ENCODE data around the gene ACLY. TPM values are rescaled to one million over a fixed set of nuclear protein-coding genes. Genes with fewer than 3 reads are reported as not detected.

The ACLY gene
- total and polyA plus RNA-seq, 2 of the 13 experiments (the other 11 are each of a cell fraction or from before 2014, with no cell fraction given), result 111 to 218 TPM

DNA sequence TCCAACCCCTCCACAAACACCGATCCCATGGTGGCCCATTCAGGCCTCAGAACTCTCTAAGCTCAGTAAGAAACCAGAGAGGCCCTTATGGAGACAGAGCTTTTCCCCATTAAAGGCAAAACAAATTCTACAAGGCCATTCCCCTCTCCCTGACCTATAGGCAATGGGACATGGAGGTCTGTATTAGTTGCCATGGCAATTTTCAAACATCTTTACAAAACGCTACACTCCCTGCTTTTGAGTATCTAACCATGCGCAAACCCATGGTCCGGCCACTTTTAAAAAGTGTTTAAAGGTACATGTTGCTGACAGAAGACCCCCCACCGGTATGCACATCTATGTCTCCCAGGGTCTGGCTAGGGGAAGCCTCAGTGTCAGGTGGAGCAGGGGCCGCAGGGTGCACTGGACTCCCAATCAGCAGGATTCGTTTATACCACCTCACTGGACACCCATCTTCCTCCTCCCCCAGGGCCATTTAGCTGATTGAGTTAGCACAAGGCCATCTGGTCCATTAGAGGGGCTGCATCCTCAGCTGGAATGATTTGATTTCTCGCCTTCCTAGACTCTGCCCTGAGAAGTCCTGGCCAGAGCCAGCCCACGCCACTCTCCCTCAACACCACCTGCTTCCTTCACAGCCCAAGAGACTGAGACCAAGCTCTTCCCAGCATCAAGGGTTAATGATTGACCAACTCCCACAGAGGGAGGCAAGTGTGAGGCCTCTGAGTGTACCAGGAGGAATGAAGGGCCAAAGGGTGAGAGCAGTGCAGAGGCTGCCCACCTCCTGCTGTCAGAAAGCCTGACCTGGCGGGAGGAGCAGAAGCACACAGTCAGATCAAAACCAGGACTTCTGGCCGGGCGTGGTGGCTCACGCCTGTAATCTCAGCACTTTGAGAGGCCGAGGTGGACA lies 10.9 kb downstream of the ACLY start (continued):
- TF ChIP-seq, protein P1, sequence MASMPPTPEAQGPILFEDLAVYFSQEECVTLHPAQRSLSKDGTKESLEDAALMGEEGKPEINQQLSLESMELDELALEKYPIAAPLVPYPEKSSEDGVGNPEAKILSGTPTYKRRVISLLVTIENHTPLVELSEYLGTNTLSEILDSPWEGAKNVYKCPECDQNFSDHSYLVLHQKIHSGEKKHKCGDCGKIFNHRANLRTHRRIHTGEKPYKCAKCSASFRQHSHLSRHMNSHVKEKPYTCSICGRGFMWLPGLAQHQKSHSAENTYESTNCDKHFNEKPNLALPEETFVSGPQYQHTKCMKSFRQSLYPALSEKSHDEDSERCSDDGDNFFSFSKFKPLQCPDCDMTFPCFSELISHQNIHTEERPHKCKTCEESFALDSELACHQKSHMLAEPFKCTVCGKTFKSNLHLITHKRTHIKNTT (CRISPR knock-in tag; IDR thresholded peaks at IDR 0.05), result no peak
- TF ChIP-seq, protein P2, sequence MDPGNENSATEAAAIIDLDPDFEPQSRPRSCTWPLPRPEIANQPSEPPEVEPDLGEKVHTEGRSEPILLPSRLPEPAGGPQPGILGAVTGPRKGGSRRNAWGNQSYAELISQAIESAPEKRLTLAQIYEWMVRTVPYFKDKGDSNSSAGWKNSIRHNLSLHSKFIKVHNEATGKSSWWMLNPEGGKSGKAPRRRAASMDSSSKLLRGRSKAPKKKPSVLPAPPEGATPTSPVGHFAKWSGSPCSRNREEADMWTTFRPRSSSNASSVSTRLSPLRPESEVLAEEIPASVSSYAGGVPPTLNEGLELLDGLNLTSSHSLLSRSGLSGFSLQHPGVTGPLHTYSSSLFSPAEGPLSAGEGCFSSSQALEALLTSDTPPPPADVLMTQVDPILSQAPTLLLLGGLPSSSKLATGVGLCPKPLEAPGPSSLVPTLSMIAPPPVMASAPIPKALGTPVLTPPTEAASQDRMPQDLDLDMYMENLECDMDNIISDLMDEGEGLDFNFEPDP (CRISPR knock-in tag; conservative IDR thresholded peaks at IDR 0.05), result 0 out of 2 replicates have a peak, but pooled peaks have one; percentile 28
- TF ChIP-seq, protein P3, sequence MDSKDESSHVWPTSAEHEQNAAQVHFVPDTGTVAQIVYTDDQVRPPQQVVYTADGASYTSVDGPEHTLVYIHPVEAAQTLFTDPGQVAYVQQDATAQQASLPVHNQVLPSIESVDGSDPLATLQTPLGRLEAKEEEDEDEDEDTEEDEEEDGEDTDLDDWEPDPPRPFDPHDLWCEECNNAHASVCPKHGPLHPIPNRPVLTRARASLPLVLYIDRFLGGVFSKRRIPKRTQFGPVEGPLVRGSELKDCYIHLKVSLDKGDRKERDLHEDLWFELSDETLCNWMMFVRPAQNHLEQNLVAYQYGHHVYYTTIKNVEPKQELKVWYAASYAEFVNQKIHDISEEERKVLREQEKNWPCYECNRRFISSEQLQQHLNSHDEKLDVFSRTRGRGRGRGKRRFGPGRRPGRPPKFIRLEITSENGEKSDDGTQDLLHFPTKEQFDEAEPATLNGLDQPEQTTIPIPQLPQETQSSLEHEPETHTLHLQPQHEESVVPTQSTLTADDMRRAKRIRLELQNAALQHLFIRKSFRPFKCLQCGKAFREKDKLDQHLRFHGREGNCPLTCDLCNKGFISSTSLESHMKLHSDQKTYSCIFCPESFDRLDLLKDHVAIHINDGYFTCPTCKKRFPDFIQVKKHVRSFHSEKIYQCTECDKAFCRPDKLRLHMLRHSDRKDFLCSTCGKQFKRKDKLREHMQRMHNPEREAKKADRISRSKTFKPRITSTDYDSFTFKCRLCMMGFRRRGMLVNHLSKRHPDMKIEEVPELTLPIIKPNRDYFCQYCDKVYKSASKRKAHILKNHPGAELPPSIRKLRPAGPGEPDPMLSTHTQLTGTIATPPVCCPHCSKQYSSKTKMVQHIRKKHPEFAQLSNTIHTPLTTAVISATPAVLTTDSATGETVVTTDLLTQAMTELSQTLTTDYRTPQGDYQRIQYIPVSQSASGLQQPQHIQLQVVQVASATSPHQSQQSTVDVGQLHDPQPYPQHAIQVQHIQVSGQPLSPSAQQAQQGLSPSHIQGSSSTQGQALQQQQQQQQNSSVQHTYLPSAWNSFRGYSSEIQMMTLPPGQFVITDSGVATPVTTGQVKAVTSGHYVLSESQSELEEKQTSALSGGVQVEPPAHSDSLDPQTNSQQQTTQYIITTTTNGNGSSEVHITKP (CRISPR knock-in tag; IDR thresholded peaks at IDR 0.05; ENCODE audit: low read depth), result peak; percentile 69; the same call in 1 of the 2 replicates
- no peak for TF ChIP-seq ZBTB21 (CRISPR knock-in tag; IDR thresholded peaks at IDR 0.05)
- TF ChIP-seq, protein P4, sequence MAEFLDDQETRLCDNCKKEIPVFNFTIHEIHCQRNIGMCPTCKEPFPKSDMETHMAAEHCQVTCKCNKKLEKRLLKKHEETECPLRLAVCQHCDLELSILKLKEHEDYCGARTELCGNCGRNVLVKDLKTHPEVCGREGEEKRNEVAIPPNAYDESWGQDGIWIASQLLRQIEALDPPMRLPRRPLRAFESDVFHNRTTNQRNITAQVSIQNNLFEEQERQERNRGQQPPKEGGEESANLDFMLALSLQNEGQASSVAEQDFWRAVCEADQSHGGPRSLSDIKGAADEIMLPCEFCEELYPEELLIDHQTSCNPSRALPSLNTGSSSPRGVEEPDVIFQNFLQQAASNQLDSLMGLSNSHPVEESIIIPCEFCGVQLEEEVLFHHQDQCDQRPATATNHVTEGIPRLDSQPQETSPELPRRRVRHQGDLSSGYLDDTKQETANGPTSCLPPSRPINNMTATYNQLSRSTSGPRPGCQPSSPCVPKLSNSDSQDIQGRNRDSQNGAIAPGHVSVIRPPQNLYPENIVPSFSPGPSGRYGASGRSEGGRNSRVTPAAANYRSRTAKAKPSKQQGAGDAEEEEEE (CRISPR knock-in tag; IDR thresholded peaks at IDR 0.05; ENCODE audit: borderline replicate concordance), result no peak
- TF ChIP-seq, protein P5, sequence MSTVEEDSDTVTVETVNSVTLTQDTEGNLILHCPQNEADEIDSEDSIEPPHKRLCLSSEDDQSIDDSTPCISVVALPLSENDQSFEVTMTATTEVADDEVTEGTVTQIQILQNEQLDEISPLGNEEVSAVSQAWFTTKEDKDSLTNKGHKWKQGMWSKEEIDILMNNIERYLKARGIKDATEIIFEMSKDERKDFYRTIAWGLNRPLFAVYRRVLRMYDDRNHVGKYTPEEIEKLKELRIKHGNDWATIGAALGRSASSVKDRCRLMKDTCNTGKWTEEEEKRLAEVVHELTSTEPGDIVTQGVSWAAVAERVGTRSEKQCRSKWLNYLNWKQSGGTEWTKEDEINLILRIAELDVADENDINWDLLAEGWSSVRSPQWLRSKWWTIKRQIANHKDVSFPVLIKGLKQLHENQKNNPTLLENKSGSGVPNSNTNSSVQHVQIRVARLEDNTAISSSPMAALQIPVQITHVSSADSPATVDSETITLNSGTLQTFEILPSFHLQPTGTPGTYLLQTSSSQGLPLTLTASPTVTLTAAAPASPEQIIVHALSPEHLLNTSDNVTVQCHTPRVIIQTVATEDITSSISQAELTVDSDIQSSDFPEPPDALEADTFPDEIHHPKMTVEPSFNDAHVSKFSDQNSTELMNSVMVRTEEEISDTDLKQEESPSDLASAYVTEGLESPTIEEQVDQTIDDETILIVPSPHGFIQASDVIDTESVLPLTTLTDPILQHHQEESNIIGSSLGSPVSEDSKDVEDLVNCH (CRISPR knock-in tag; IDR thresholded peaks at IDR 0.05), result no peak
- TF ChIP-seq, protein P6, sequence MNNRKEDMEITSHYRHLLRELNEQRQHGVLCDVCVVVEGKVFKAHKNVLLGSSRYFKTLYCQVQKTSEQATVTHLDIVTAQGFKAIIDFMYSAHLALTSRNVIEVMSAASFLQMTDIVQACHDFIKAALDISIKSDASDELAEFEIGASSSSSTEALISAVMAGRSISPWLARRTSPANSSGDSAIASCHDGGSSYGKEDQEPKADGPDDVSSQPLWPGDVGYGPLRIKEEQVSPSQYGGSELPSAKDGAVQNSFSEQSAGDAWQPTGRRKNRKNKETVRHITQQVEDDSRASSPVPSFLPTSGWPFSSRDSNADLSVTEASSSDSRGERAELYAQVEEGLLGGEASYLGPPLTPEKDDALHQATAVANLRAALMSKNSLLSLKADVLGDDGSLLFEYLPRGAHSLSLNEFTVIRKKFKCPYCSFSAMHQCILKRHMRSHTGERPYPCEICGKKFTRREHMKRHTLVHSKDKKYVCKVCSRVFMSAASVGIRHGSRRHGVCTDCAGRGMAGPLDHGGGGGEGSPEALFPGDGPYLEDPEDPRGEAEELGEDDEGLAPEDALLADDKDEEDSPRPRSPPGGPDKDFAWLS (CRISPR knock-in tag; IDR thresholded peaks at IDR 0.05; ENCODE audit: borderline replicate concordance), result no peak
- TF ChIP-seq, protein P7, sequence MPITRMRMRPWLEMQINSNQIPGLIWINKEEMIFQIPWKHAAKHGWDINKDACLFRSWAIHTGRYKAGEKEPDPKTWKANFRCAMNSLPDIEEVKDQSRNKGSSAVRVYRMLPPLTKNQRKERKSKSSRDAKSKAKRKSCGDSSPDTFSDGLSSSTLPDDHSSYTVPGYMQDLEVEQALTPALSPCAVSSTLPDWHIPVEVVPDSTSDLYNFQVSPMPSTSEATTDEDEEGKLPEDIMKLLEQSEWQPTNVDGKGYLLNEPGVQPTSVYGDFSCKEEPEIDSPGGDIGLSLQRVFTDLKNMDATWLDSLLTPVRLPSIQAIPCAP (CRISPR knock-in tag; IDR thresholded peaks at IDR 0.05; ENCODE audit: low read depth), result no peak
- TF ChIP-seq NCOA1 (CRISPR knock-in tag; IDR thresholded peaks at IDR 0.05), result no peak; the same call in 1 of the 2 replicates
- TF ChIP-seq SP2 (CRISPR knock-in tag; IDR thresholded peaks at IDR 0.05), result no peak
- TF ChIP-seq BRD4 (CRISPR knock-in tag; IDR thresholded peaks at IDR 0.05), result no peak
- peak; percentile 95 for TF ChIP-seq REPIN1 (CRISPR knock-in tag; IDR thresholded peaks at IDR 0.05; ENCODE audit: borderline replicate concordance, low read depth)

All from HepG2 (cell line).